GM18519 (cell line): ENCODE results near the gene CYB561A3.
"Not testable (repeated sequence)": the region's sequence is repeated elsewhere in the genome, so short reads cannot be mapped to it uniquely, and the experiment has no call there.

ENCODE experiments used
- ATAC-seq: cut with Tn5 transposase; IDR thresholded peaks from one replicate; pipeline ENCODE4 v1.9.1; 2021; ENCODE audit warnings: mild to moderate bottlenecking, moderate library complexity; ENCODE audit not compliant: unreplicated experiment, low FRiP score

Gene CYB561A3, protein sequence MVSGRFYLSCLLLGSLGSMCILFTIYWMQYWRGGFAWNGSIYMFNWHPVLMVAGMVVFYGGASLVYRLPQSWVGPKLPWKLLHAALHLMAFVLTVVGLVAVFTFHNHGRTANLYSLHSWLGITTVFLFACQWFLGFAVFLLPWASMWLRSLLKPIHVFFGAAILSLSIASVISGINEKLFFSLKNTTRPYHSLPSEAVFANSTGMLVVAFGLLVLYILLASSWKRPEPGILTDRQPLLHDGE

GRCh38 chr11:61361741-61362541 lies at the start of gene CYB561A3, which contains the start of gene TMEM138:
Gene CYB561A3, minus strand, starts transcription at chr11:61361882. Its CDS starts 5,169 bp downstream, at chr11:61356713.
Gene TMEM138, plus strand, starts transcription at chr11:61362374. Its CDS starts 2,017 bp downstream, at chr11:61364391.
- ATAC-seq = peak; percentile 76

- ATAC-seq = no peak
Measured at GRCh38 chr11:61406991-61407728, 45.5 kb upstream of the CYB561A3 start.

- ATAC-seq = no peak
Measured at GRCh38 chr11:61406067-61406466, 44.4 kb upstream of the CYB561A3 start.

GRCh38 chr11:61404641-61405040 lies 43.0 kb upstream of the CYB561A3 start:
- ATAC-seq = no peak

GRCh38 chr11:61404103-61404502 lies 42.4 kb upstream of the CYB561A3 start:
- ATAC-seq = no peak

DNA sequence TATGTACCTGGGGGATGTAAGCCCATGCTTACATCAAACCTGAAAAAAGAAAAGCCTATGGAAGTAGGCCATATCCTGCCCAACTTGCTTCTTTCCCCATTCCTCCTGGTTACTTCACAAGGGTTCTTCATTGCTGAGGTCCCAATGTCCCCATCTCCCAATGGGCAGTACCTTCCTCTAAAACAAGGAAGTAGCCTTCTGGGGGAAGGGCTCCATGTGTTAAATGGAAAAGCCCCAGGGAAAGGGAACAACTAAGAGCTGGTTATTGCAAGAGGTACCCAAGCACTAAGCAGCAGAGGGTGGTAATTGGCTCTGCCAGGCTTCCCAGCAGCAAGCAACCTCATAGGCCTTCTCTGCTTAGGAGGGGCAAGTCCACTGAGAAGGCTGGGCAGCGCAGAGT lies 42.0 kb upstream of the CYB561A3 start:
- no peak for ATAC-seq

DNA sequence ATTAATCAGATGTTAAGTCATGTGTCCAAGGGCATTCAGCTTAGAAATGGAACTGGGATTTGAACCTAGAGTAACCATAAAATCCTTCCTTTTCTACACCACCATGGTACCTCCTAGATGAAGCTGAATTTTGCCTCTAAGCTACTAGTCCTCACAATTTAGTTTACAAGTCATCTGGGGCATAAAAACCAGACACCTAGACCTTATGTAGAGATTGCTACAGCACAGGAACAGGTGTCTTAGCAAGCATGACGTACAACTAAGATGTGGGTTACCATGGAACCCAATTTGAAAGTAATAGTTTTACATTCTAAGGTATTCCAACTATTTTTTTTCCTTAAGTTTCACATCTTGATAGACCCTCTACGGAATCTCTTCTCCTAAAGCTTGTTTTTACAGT lies 39.9 kb upstream of the CYB561A3 start:
- ATAC-seq = no peak

- ATAC-seq = no peak
Measured at GRCh38 chr11:61401173-61401572, 39.5 kb upstream of the CYB561A3 start.

- no peak for ATAC-seq
Measured at GRCh38 chr11:61392981-61393595, 31.4 kb upstream of the CYB561A3 start.

DNA sequence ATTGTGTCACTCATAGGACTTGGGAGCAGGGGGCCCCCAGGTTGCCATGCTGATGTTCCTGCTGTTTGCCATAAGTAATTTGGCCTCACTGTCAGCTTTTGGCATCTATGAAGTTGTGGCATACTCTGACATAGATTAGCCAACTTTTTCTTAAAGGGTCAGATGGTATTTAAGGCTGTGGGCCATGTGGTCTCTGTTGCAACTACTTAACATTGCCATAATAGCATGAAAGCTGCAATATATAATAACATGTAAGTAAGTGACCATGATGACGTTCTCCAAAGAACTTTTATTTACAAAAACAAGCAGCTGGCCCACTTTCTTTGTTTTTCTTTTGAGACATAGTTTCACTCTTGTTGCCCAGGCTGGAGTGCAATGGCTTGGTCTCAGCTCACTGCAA lies 28.5 kb upstream of the CYB561A3 start:
- no peak for ATAC-seq

GRCh38 chr11:61384271-61385242 lies 22.9 kb upstream of the CYB561A3 start:
- no peak for ATAC-seq

GRCh38 chr11:61383859-61384258 lies 22.2 kb upstream of the CYB561A3 start:
- not testable (repeated sequence) for ATAC-seq

DNA sequence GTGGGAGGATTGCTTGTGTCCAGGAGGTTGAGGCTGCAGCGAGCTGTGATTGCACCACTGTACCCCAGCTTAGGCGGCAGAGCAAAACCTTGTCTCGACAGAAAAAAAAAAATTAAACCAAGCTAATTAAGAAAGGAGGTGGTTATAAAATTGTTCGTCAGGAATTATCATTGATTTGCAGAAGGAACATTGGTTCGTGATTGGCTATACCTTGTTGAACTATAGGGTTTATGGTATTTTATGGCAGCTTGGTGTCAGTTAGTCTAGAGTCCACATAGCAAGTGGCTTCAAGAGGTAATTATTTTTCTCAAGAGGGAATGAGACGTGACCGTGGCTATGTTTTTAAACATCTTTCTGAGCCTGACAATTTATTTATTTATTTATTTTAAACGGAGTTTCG lies 19.2 kb upstream of the CYB561A3 start:
- ATAC-seq = no peak

DNA sequence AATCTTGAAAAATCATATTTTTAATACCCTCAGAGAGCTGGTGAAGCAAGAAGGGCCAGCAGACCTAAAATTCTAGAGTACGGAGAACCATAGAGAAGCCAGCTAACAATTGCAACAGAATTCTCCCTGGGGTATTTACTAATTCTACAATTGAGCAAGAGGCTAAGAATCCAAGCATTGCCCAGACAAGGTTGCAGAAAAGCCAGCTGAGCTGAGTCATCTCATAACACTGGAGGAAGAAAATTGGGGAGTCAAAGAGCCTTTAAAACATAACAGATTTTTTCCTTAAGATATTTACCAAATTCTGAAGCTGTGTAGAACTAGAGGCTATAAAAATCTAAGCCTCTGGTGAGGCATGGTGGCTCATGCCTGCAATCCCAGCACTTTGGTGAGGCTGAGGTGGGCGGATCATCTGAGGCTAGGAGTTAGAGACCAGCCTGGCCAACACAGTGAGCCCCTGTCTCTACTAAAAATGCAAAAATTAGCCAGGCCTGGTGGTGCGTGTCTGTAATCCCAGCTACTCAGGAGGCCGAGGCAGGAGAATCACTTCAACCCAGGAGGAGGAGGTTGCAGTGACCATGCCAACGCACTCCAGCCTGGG lies 17.1 kb upstream of the CYB561A3 start:
- ATAC-seq = no peak

DNA sequence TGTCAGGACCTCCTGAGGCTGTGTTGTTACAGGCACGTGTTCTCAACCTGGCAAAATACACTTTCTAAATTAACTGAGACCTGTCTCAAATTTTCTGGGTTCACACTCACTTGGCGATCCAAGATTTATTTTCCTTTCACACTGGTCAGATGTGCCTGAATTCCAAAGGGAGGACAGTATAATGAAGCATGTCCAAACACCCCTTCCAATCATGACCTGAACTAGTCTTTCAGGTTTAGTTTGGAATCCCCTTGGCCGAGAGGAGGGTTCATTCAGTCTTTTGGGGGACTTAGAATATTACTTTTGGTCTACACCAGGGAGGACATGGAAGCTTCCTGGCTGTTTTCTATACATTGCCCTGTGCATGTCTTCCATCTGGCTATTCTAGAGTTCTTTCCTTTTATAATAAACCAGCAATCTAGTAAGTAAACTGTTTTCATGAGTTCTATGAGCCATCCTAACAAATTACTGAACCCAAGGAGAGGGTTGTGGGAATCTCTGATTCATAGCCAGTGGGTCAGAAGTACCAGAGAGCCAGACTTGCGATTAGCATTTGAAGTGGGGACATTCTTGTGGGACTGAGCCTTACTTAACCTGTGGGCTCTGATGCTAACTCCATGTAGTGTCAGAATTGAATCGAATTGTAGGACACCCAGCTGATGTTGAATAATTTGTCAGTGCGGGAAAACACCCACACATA lies 15.9 kb upstream of the CYB561A3 start:
- no peak for ATAC-seq

DNA sequence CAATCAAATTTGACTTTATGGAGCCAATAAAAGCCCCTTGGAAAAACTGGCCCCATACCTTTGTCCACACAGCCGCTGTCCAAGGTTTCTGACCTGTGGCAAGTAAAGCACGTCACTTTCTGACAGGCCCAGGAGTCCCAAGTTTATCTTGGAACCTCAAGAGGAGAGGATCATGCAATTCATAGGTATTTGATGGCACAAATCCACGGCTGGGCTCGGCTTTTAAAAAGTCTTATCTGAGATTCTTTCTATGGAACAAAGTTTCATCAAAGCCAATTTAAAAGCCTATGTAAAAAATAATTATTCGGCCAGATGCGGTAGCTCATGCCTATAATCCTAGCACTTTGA lies 14.1 kb upstream of the CYB561A3 start:
- no peak for ATAC-seq

GRCh38 chr11:61372659-61373420 lies 11.2 kb upstream of the CYB561A3 start:
- ATAC-seq = no peak
